Right hindlimb (tissue), 1 donor: ENCODE measurements around the gene TMEM135.
"Not testable (repeated sequence)": the region's sequence is repeated elsewhere in the genome, so short reads cannot be mapped to it uniquely, and the experiment has no call there.

Source experiments
- DNase-seq: peaks from one replicate; pipeline ENCODE4 v3.0.0-alpha.2; 2018

The TMEM135 gene

DNA sequence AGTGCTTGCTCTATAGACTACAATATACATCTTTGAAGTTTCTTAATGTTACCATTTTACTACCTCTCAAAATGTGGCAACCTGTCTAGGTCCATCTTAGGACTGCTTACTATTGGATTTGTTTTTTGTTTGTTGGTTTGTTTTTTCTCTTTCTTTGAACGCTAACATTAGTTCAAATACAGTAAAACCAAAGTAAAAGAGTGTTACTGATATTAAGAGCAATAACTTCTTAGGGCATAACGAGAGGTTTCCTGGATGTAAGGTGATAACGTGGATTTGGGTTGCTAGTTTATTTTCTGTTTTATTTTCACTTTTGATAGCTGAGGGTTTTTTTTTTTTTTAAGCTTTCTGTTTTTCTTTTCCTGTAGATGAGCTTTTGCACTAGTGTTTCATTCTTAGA lies 43.6 kb downstream of the TMEM135 start:
- DNase-seq, result no peak

GRCh38 chr11:87082590-87082989 lies 44.9 kb downstream of the TMEM135 start:
- no peak for DNase-seq

DNA sequence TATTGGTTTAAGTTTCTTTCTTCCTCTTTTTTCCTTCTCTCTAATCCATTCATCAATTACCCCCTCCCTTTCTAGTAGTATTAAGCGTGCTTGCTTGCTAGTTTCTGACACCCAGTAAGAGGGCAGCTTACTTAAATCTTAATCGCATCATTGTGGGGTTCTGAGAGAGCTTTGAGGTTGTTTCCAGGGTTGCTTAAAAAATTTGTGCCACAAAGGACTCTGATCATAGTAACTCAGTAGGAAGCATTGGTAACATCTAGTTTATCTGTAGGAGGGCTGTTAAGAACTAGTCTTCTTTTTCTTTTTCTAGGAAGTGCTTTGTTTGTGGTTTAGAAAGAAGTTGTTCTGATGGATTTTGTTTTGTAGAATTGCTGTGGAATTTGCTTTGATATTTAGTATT lies 45.3 kb downstream of the TMEM135 start:
- DNase-seq, result no peak

GRCh38 chr11:87092159-87092558 lies 54.4 kb downstream of the TMEM135 start:
- DNase-seq, result no peak

GRCh38 chr11:87092567-87092966 lies 54.8 kb downstream of the TMEM135 start:
- DNase-seq, result no peak

GRCh38 chr11:87097582-87097981 lies 59.8 kb downstream of the TMEM135 start:
- no peak for DNase-seq

DNA sequence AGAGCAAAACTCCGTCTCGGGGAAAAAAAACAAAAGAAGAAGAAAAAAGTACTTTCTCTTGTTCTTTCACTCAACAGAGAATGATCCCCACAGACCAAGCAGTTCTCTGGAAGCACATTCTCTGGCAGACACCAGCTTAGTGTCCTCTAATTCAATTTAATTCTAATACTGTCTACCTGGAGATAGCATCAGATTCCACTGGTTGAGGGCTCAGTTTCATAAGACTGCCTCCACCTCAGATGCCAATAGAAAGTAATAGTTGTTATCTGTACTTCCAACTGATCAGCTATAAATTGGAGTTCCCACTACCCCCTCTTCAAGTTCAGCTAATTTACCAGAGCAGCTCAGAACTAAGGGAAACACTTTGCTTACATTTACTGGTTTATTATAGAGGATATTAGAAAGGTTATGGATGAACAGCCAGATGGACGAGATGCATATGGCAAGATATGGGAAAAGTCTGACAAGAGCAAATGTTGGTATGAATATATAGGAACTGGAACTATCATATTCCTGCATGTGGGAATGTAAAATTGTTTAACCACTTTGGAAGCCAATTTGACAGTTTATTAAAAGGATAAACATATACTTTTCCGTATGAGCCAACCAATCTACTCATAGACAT lies 64.3 kb downstream of the TMEM135 start:
- no peak for DNase-seq

DNA sequence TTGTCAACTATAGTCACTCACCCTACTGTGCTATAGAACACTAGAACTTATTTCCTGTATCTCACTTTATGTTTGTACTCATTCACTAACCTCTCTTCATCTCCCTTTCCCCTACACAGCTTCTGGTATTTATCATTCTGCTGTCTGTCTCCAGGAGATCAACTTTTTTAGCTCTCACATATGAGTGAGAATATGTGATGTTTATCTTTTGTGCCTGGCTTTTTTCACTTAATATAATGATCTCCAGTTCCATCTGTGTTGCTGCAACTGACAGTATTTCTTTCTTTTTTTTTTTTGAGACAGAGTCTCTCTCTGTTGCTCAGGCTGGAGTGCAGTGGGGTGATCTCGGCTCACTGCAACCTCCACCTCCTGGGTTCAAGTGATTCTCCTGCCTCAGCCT lies 68.1 kb downstream of the TMEM135 start:
- DNase-seq, result not testable (repeated sequence)

- DNase-seq, result not testable (repeated sequence)
Observed at GRCh38 chr11:87107379-87107778, 69.6 kb downstream of the TMEM135 start.

DNA sequence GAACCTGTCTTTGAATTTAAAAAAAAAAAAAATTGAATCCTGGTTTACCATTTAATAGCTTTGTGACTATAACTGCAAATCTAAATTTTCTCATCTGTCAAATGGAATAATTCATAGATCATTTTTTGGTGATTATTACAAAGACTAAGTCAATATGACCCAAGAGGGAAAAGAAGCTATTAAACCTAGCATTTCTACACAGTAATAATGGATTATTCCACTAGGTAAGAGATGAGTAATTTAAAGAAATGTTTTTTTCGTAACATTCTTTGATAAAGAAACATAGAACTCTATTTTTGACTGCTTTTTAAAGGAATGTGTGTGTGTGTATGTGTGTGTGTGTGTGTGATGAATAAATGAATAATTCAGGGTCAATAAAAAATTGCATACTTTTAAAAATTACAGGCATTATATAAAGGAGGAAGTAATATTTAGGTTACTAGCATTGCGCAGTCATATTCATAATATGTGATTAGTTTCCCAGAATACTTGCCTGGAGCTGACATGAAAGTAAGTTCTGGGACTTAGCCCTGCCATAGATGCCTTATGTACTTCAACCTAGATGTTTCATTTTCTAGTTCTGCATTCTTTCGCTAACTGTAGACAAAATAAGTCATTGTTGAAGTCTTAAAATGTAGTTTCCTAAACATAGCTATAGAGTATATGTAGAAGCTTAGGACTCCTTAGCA lies 72.9 kb downstream of the TMEM135 start:
- no peak for DNase-seq

DNA sequence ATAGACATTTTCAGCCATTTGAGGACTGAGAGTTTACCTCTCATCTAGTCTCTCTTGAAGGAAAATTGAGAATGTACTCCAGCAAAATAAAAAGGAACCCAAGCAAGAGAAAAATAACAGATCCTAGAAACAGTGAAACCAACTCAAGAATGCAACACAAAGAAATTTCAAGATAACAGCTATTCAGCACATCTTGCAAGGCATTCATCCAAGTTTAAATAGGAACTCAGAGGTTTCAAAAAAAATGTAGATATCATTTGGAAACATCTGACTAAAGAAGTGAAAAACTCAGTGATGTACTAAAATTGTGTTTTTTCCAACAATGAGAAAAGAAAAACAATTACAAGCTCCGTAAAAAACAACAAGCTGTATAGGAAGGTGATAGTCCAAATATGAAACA lies 76.4 kb downstream of the TMEM135 start:
- no peak for DNase-seq

GRCh38 chr11:87116185-87116584 lies 78.5 kb downstream of the TMEM135 start:
- DNase-seq, result no peak

DNA sequence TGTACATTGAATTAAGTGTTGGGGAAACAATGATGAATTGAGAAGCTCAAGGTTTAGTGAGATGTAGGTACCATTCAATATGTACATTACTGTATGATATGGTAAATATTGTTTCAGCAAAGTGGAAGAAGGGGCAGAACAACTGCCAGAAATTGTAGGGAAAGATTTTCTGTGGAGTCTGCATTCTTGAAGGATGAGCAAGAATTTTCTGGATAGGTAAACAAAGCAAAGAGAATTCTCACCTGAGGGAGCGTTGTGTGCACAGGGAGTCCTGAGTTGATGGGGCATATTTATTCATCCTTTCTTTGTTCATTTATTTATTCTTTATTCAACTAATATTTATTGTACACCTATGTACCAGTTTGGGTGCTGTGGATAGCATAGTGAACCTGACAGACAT lies 83.2 kb downstream of the TMEM135 start:
- no peak for DNase-seq

DNA sequence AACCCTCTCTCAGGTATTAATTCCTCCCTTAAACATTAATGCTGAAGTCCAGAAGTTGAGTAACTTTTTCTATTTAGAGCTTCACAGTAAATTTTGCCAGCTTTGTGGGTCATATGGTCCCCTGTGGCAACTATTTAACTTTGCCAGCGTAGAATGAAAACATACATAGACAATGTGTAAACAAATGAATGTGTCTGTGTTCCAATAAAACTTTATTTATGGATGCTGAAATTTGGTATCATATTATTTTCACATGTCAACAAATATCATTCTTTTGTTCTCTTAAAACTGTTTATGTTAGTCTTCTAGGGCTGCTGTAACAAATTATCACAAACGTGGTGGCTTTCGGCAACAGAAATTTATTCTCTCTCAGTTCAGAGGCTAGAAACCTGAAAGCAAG lies 85.1 kb downstream of the TMEM135 start:
- no peak for DNase-seq

GRCh38 chr11:87125257-87125656 lies 87.5 kb downstream of the TMEM135 start:
- DNase-seq, result no peak

DNA sequence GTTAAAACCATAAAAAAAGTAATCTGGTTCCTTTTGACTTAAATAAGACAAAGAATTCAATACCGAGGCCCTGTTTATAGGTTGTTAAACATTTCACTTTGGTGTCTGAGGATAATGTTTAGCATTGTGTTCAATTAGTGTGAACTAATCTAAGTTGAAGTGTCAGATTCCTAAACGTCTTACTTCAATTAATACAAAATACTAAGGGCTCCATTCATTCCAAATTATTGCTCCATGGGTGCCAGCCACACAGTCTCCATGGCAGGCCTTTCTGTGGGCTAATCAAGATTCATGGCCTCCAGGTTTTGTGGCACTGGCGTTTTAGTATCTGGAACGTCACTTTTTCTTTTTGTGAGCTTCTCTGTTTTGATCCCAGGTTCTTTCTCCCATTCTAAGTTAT lies 89.4 kb downstream of the TMEM135 start:
- DNase-seq, result no peak

GRCh38 chr11:87128372-87128771 lies 90.6 kb downstream of the TMEM135 start:
- no peak for DNase-seq

GRCh38 chr11:87134524-87135106 lies 96.9 kb downstream of the TMEM135 start:
- DNase-seq, result no peak

DNA sequence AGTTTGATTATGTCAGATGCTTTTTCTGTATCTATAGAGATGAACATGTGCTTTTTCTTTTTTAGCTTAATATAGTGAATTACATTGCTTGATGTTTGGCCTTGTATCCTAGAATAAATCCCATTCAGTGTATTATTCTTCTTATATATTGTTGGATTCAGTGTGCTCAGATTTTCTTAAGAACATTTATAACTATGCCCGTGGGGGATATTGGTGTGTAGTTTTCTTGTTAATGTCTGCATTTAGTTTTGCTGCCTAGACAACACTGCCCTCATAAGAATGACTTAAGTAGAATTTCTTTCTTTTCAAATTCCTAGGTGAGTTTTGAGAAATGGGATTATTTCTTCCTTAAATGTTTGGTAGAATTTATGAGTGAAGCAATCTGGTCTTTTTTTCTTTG lies 98.5 kb downstream of the TMEM135 start:
- DNase-seq, result no peak

GRCh38 chr11:87137711-87138110 lies 100.0 kb downstream of the TMEM135 start:
- DNase-seq, result no peak

- DNase-seq, result no peak
Observed at GRCh38 chr11:87139475-87139874, 101.7 kb downstream of the TMEM135 start.

DNA sequence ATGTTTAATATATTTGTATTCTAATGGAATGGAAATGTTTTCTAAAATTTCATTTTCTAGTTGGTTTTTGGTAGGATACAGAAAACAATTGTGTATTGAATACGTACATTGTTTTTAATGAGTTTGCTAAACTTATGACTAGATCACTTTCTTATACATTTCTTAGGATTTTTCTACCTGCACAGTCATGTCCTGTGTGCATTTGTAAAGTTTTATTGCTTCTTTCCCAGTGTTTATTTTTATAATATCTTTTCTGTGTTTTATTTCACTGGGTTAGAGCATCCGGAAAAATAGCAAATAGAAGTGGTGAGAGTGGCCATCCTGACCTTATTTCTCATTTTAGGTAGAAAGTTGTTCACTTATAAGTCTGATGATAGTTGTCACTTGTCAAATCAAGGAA lies 103.6 kb downstream of the TMEM135 start:
- DNase-seq, result no peak

DNA sequence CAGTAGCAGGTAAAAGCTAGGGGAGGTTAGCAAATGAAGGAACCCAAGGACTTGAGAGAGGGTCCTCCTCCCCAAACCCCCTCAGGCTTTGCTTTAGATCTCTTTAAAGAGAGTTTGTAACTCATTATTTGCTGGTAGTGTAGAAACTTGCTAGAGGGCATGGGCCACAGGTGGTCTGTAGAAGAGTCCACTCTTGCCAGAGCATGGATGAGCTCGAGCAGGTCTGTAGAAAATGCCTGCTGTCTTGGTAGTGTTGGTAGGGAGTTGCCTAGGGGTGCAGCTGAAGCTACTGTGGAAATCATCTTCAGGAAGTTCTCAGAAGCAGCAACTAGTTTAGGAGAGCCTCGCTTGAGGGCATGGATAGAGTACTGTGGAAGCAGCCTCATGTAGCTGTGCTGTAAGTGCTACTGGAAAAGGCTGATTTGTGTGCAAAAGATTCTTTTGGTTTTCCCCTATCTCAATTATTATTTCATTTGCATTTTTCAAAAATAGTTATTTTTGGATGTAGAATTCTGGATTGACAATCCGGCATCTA lies 104.3 kb downstream of the TMEM135 start:
- no peak for DNase-seq

- DNase-seq, result no peak
Observed at GRCh38 chr11:87142594-87142993, 104.9 kb downstream of the TMEM135 start.
